ENCODE results near the gene TTC9.

DNA sequence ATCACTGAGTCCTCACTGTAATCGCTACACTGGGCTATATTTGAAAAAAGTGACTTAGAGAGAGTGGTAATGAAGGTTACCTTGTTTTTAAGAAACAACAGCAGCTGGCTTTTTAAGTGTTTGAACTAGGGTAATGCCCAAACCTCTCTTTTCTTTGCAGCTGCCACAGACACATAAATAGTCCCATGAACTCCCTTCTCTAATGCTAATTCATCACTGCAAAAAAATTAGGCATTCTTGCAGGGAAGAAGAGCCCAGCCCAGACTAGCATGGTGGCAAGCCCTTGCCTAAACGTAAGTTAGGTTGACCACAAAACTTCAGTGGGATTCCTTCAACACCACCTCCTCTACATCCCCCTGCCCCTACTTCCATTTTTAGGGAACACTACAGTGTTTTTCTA, 23.4 kb upstream of the TTC9 start:
- TF ChIP-seq CTCF (IDR thresholded peaks at IDR 0.05), result no peak
- no peak for TF ChIP-seq POLR2AphosphoS5 (IDR thresholded peaks at IDR 0.05)

All from prostate gland (tissue), 2 donors.